GM21526 (cell line): ENCODE measurements around the gene PM20D1.
"Not testable (repeated sequence)": the region's sequence is repeated elsewhere in the genome, so short reads cannot be mapped to it uniquely, and the experiment has no call there.

ENCODE experiments used
- ATAC-seq: cut with Tn5 transposase; IDR thresholded peaks from one replicate; pipeline ENCODE4 v1.9.1; 2021; ENCODE audit warnings: moderate library complexity; ENCODE audit not compliant: unreplicated experiment, low FRiP score

PM20D1 gene

DNA sequence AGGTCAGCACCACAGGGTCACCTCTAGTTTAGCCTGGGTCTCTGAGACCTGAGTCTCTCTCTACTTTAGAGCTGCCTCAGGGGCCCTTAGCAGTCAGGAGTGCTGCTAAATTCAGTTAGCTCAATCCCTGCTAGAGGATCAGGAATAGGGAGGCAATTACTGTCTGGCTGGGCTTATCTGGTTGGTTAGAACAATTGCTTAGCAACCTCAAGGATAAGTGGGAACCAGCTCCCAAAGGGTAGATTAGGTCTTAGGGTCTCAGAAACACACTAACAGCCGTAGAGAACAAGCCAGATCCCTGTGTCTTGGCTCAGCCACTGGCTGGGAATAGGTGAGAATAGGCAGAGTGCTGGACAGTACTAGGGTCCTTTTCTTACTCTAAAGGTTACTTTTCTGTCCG is 7.7 kb downstream of the PM20D1 start:
- no peak for ATAC-seq

DNA sequence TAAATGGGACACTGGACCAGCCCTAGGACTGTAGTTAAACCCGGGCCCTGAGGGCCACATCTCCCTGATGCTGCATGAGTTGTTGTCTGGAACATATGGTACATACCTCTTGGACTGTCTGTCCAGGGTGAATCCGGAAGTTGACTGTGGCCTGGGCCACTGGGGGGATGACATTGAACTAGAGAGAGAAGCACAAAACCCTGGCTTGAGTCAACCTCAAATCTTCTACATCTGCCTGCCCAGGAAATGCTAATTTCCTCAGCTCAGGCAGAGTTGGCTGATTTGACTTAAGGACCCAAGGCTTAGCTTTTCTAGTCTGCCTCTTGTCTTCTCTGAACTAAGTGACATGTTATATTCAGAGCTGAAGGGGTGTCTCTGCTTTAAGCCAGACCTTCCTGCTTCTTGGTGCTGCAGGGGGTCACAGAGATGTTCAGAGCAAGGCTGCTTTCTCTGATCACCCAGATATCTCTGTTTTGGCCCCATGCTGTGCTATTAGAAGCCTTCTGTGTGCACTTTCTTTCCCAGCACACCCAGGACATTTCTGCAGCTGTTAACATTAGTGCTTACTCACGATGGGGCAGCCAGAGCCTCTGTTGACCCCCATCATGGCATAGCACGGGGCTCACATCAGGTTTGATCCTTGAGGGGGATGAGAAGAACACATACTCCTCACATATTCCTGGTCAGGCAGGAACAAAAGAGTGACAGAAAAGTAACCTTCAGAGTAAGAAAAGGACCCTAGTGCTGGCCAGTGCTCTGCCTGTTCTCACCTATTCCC is 9.6 kb downstream of the PM20D1 start:
- no peak for ATAC-seq

DNA sequence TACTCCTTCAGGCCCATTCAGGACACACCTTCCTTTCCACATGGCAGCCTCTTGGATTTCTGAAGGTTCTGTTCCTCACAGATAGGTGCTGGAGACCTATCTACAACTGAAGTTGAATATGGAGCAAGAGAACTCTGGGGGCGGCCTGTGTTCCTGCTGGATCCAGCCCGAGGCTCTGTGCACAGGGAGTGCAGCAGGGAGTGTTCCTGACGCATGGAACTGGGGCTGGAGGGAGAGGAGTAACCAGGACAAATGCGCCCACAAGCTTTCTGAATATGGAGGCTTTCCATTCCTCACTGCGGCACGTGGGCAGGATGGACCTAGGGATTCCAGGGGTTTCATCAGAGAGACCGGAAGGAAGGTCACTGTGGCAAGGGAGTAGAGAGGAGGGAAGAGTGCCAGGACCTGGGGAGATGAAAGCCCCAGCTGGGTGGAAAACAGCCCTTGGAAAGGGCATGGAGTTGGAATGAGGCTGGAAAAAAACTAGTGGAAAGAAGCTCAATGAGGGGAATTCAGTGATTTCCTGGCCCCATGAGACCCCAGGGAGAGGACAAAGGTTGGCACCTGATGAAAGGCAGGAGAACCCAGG is 12.5 kb downstream of the PM20D1 start:
- ATAC-seq, result no peak

DNA sequence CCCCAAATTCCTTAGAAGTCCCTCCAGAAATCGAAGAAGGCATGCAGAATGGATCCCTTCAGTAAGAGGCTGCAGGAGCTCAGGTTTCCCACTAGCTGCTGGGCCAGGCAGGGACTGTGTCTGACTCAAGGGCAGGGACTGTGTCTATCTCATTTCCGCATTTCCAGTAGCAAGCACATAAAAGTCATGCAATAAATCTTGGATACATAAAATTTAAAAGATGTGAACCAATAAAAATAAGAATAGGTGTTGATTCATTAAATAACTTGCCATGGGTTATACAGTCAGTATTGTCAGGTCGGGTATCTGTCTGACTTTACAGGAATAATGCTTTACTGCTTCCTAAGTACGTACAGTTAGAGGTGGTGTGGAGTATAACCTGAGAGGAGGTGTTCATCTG is 15.2 kb downstream of the PM20D1 start:
- no peak for ATAC-seq

DNA sequence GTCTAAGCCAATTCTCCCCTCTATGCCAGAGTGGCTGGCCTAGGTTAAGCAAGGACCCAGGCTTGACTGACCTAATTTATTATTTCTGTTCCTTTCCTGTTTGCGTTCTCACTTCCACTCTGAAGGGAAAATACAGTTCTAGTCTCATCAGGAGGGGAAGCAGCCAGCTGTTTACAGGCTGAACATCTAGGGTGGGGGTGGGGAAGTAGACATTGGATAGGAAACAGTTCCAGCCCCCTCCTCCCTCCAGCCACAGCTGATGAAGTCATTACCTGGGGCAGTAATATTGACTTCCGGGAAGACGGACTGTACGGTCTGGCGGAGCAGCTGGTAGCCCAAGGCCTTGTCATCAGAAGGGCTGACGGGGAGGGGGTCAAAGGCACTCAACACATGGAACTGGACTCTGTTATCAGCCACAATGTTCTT is 17.6 kb downstream of the PM20D1 start:
- no peak for ATAC-seq

DNA sequence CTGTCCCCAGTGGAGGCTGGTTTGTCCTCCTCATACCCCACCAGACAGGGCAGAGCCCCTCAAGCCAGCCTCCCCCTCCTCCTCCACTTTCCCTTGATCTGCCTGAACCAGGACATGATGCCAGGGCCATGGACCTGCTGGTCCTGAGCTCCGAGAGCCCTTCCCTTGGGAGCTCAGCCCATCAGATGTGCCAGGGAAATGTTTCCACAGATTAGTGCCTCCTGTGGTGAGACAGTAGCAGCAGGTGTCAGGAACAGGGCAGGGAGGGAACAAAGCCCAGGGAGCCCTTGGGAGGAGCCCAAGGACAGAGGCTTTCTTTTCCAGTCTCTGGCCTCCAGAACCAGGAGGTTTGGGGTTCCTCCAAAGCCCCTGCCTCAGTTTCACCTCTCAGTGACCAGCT is 22.3 kb downstream of the PM20D1 start:
- no peak for ATAC-seq

DNA sequence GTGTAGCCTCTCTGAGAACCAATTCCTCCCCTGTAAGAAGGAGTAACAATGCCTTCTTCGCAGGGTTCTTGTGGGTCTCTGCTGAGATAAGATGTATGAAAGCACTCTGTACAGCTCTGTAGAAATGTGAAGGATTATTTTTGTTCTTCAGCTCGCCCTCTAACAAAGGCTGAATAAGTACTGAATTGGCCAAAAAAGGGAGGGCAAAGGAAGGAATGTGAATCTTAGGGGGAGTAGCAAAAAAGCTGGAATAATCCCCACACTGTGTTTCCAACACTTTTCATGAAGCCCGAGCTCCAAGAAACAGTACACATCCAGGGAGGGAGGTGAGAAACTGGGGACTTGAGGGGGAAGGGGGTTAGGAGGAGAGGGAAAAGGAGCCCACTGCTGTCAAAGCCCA is 22.9 kb downstream of the PM20D1 start:
- no peak for ATAC-seq

GRCh38 chr1:205826016-205826806 is 23.7 kb downstream of the PM20D1 start:
- ATAC-seq, result no peak

- no peak for ATAC-seq
Observed at GRCh38 chr1:205824180-205824579, 25.8 kb downstream of the PM20D1 start.

GRCh38 chr1:205823260-205823659 is 26.7 kb downstream of the PM20D1 start:
- not testable (repeated sequence) for ATAC-seq

GRCh38 chr1:205822397-205822796 is 27.5 kb downstream of the PM20D1 start:
- ATAC-seq, result no peak

- ATAC-seq, result no peak
Observed at GRCh38 chr1:205817988-205818387, 31.9 kb downstream of the PM20D1 start.

GRCh38 chr1:205817364-205817763 is 32.6 kb downstream of the PM20D1 start:
- no peak for ATAC-seq

DNA sequence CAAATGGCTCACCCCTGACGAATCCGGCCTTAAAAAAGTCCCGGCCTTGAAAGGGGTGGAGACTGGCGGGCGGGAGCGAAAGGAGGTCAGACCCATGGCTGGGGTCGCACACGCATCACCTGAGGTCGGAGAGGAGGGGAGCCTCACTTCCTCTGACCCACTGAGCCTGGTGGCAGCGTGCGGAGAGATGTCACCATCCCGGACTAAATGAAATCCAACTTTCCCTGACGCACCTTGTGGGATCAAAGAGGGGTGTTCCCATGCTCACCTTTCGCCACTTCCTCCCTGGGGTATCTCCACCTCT is 36.2 kb downstream of the PM20D1 start:
- ATAC-seq, result no peak

- peak; percentile 87 for ATAC-seq
Observed at GRCh38 chr1:205812878-205813754, 36.8 kb downstream of the PM20D1 start, which contains the start of gene SLC41A1. Gene SLC41A1, minus strand, starts transcription at chr1:205813198. Its CDS starts 2,757 bp downstream, at chr1:205810441.

GRCh38 chr1:205812271-205812877 is 37.6 kb downstream of the PM20D1 start:
- no peak for ATAC-seq

GRCh38 chr1:205811660-205812059 is 38.3 kb downstream of the PM20D1 start:
- no peak for ATAC-seq

DNA sequence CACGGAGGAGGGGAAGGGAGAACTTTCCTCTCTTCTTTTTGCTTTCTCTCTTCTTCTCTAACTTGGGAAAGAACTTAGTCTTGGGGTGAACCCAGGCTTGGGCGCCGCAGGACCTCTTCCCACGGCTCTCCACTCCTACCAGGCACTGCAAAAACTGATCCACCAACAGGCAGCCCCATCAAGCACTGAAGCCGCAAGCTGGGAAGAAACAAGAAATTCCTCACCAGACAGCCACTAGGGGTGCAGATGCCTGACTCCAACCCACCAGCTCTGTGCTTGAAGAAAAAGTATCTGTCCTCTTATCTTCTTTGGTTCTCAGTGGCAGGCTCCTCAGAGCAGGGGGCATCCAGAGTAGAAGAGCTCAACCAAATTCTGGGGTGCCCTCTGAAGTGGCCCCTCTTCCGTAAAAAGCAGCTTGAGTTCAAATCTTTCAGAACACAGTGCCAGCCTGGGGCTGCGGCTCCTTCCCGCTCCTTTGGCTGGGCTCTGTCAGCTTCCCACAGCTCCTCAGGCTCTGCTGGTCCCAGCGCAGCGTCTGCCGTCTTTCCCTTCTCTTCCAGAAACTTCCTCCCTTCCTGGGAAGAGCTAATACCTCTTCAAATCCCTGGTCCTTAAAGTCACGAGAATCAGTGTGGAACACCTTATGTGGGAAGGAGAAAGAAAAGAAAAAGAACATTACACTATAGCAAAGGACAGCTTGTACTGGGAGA is 39.3 kb downstream of the PM20D1 start:
- no peak for ATAC-seq

- no peak for ATAC-seq
Observed at GRCh38 chr1:205809942-205810345, 40.0 kb downstream of the PM20D1 start.

- ATAC-seq, result no peak
Observed at GRCh38 chr1:205809469-205809868, 40.5 kb downstream of the PM20D1 start.
